ENCODE results near the gene TBL1X. TPM values are rescaled to one million over a fixed set of nuclear protein-coding genes. Genes with fewer than 3 reads are reported as not detected.
A peak's percentile ranks its signal among the peaks of the same experiment; 100 is the strongest.
"Not testable (repeated sequence)": the region's sequence is repeated elsewhere in the genome, so short reads cannot be mapped to it uniquely, and the experiment has no call there.

The TBL1X gene
- total RNA-seq, 1 donor from 2014 or later: 5.3 TPM

- no peak for DNase-seq (ENCODE audit: low read depth in 2 of 2)
Observed at GRCh38 chrX:9533611-9534010, 68.8 kb downstream of the TBL1X start.

- peak in 1 of 2 donors; percentile 5 for DNase-seq (ENCODE audit: low read depth in 2 of 2)
Observed at GRCh38 chrX:9534686-9535085, 69.8 kb downstream of the TBL1X start.

GRCh38 chrX:9535101-9535500, 70.2 kb downstream of the TBL1X start:
- peak; percentile 18 to 62 for DNase-seq (ENCODE audit: low read depth in 2 of 2)

GRCh38 chrX:9536156-9536555, 71.3 kb downstream of the TBL1X start:
- DNase-seq (ENCODE audit: low read depth in 2 of 2): not testable (repeated sequence)

GRCh38 chrX:9537781-9538180, 72.9 kb downstream of the TBL1X start:
- DNase-seq (ENCODE audit: low read depth in 2 of 2): no peak

GRCh38 chrX:9538544-9539045, 73.7 kb downstream of the TBL1X start:
- DNase-seq (ENCODE audit: low read depth in 2 of 2): no peak

GRCh38 chrX:9539605-9540387, 74.9 kb downstream of the TBL1X start:
- no peak for DNase-seq (ENCODE audit: low read depth in 2 of 2)

GRCh38 chrX:9542106-9542760, 77.4 kb downstream of the TBL1X start:
- DNase-seq (ENCODE audit: low read depth in 2 of 2): no peak

- no peak for DNase-seq (ENCODE audit: low read depth in 2 of 2)
Observed at GRCh38 chrX:9542761-9543111, 77.9 kb downstream of the TBL1X start.

- DNase-seq (ENCODE audit: low read depth in 2 of 2): no peak
Observed at GRCh38 chrX:9555354-9555753, 90.5 kb downstream of the TBL1X start.

- no peak for DNase-seq (ENCODE audit: low read depth in 2 of 2)
Observed at GRCh38 chrX:9557091-9557490, 92.2 kb downstream of the TBL1X start.

GRCh38 chrX:9557521-9557920, 92.7 kb downstream of the TBL1X start:
- DNase-seq (ENCODE audit: low read depth in 2 of 2): no peak

- no peak for DNase-seq (ENCODE audit: low read depth in 2 of 2)
Observed at GRCh38 chrX:9558615-9559014, 93.8 kb downstream of the TBL1X start.

- DNase-seq (ENCODE audit: low read depth in 2 of 2): no peak
Observed at GRCh38 chrX:9560219-9560618, 95.4 kb downstream of the TBL1X start.

- no peak for DNase-seq (ENCODE audit: low read depth in 2 of 2)
Observed at GRCh38 chrX:9561199-9561598, 96.3 kb downstream of the TBL1X start.

GRCh38 chrX:9562851-9563250, 98.0 kb downstream of the TBL1X start:
- no peak for DNase-seq (ENCODE audit: low read depth in 2 of 2)

GRCh38 chrX:9566150-9566621, 101.3 kb downstream of the TBL1X start:
- DNase-seq (ENCODE audit: low read depth in 2 of 2): peak; percentile 61 to 84

GRCh38 chrX:9569876-9570301, 105.0 kb downstream of the TBL1X start:
- DNase-seq (ENCODE audit: low read depth in 2 of 2): no peak

- no peak for DNase-seq (ENCODE audit: low read depth in 2 of 2)
Observed at GRCh38 chrX:9573282-9574106, 108.6 kb downstream of the TBL1X start.

- no peak for DNase-seq (ENCODE audit: low read depth in 2 of 2)
Observed at GRCh38 chrX:9576059-9576458, 111.2 kb downstream of the TBL1X start.

GRCh38 chrX:9577555-9577954, 112.7 kb downstream of the TBL1X start:
- no peak for DNase-seq (ENCODE audit: low read depth in 2 of 2)
